K562 (cell line): ENCODE data around the gene SPAG4. TPM values are rescaled to one million over a fixed set of nuclear protein-coding genes. Genes with fewer than 3 reads are reported as not detected.

ENCODE experiments used
- BCOR ChIP-seq: fragments of 450-650 bp; IDR thresholded peaks from 2 replicates; pipeline ENCODE4 v1.6.1; 2016
- CHD1 ChIP-seq: fragments of 200-600 bp; sonication (generic); IDR thresholded peaks from one replicate; pipeline ENCODE4 v1.6.1; 2012; ENCODE audit warnings: mild to moderate bottlenecking, moderate library complexity, low read length, inconsistent platforms
- ETS1 ChIP-seq: conservative IDR thresholded peaks from 2 replicates; pipeline ENCODE4 v1.6.1; 2011; ENCODE audit warnings: low read depth, mild to moderate bottlenecking, low read length; ENCODE audit not compliant: control insufficient read depth
- KLF16 ChIP-seq: IDR thresholded peaks from 2 replicates; pipeline ENCODE4 v1.6.1; 2016; ENCODE audit warnings: antibody characterized with exemption
- NCOA2 ChIP-seq, 2 experiments: fragments of 450-650 bp; IDR thresholded peaks; 2 replicates each; pipeline ENCODE4 v1.6.1; 2018; ENCODE audit warnings: mild to moderate bottlenecking in 2 of 2, moderate library complexity in 1 of 2; ENCODE audit not compliant: partially characterized antibody in 2 of 2
- PBX2 ChIP-seq, 2 experiments: IDR thresholded peaks in 1 of 2; conservative IDR thresholded peaks in 1 of 2; 2 replicates each; pipeline ENCODE4 v1.6.1; 2016; ENCODE audit warnings: low read depth in 2 of 2, mild to moderate bottlenecking in 1 of 2, missing compliant biosample characterization in 1 of 2, missing genetic modification characterization in 1 of 2, moderate library complexity in 1 of 2
- RBFOX2 ChIP-seq: fragments of 200-400 bp; formaldehyde crosslinking; IDR thresholded peaks from 2 replicates; pipeline ENCODE4 v1.6.1; 2017; ENCODE audit warnings: low read depth, mild to moderate bottlenecking, low read length, moderate library complexity
- USF1 ChIP-seq: sonication (generic); formaldehyde crosslinking; IDR thresholded peaks from 2 replicates; pipeline ENCODE4 v1.9.0; 2022; ENCODE audit warnings: mild to moderate bottlenecking, missing genetic modification reagents
- ZBTB12 ChIP-seq: fragments of 250-450 bp; sonication (Bioruptor Pico); IDR thresholded peaks from 2 replicates; pipeline ENCODE4 v1.4.0; 2020
- ZMIZ1 ChIP-seq, 2 experiments: fragments of 150-350 bp in 1 of 2; IDR thresholded peaks; 2 replicates each; pipeline ENCODE4 v1.6.1; 2012 to 2016; ENCODE audit warnings: low read depth in 2 of 2, low read length in 2 of 2, mild to moderate bottlenecking in 1 of 2, moderate library complexity in 1 of 2
- polyA plus RNA-seq, 8 experiments: library from polyadenylated mRNA; depleted of rRNA in 4 of 8; stranded (reverse) in 5 of 8; unstranded in 3 of 8; fragments of >200 nt; fragmentation: Nextera tagmentation in 2 of 8; fragmentation: Illumina TruSeq in 1 of 8; extraction: Ambion mirVana in 2 of 8; extraction: Trizol in 1 of 8; gene quantifications; 2 replicates each; pipeline versions ENCODE4 v1.2.1 to v1.2.3, GENCODE V29; 2011 to 2014; ENCODE audit warnings: inconsistent platforms in 1 of 8, missing spikeins in 1 of 8
- total RNA-seq, 7 experiments: library from RNA; depleted of rRNA in 6 of 7; stranded (reverse); fragments of >200 nt in 6 of 7; fragmentation: Illumina TruSeq in 2 of 7; extraction: Trizol in 2 of 7; gene quantifications; 2 replicates each; pipeline versions ENCODE4 v1.2.1 to v1.2.3, GENCODE V29; 2011 to 2021; ENCODE audit warnings: low replicate concordance in 1 of 7

SPAG4 gene
- total and polyA plus RNA-seq, 9 of the 15 experiments (the other 6 are each of a cell fraction or from before 2014, with no cell fraction given) = 1.6 to 11.4 (median 4.6) TPM

GRCh38 chr20:35616465-35617396 is 1.1 kb downstream of the SPAG4 start (continued):
- TF ChIP-seq PBX2 (CRISPR knock-in tag; IDR thresholded peaks at IDR 0.05; ENCODE audit: low read depth) (no peak), PBX2 (tag; conservative IDR thresholded peaks at IDR 0.05; ENCODE audit: low read depth) (peak; percentile 3; the same call in 1 of the 2 replicates), ETS1 (0 out of 2 replicates have a peak, but pooled peaks have one; percentile 6), ZBTB12 (no peak), ZMIZ1 (IDR thresholded peaks at IDR 0.05; ENCODE audit: low read depth in 2 of 2, low read length in 2 of 2) (no peak), CHD1 (peak; percentile 74), KLF16 (no peak), USF1 (CRISPR knock-in tag) (no peak; the same call in 1 of the 2 replicates), NCOA2 (IDR thresholded peaks at IDR 0.05; ENCODE audit: partially characterized antibody in 2 of 2) (no peak), RBFOX2 (peak; percentile 75), BCOR (peak; percentile 93; the same call in 1 of the 2 replicates)
